GM23338 (cell line): Measurements from ENCODE around the gene APC2. TPM values are rescaled to one million over a fixed set of nuclear protein-coding genes. Genes with fewer than 3 reads are reported as not detected.
A peak's percentile ranks its signal among the peaks of the same experiment; 100 is the strongest.

ENCODE experiments used
- ATAC-seq: fragments of 200-7000 bp; cut with Tn5 transposase; 3 replicates; pipeline ENCODE4 v1.9.1; 2020
- DNase-seq: peaks from one replicate; pipeline ENCODE4 v3.0.0-alpha.2; 2015; ENCODE audit warnings: low spot score
- H2AFZ ChIP-seq: fragments of 200-600 bp; sonication (generic); 2 replicates; pipeline ENCODE4 v1.8.0; 2016; ENCODE audit warnings: antibody characterized with exemption, mild to moderate bottlenecking, moderate library complexity
- H3F3A ChIP-seq: fragments of 200-600 bp; sonication (generic); replicated peaks from 2 replicates; pipeline ENCODE4 v1.8.0; 2017; ENCODE audit warnings: antibody characterized with exemption, mixed run types, low read depth
- H3K27ac ChIP-seq: fragments of 200-600 bp; sonication (generic); 2 replicates; pipeline ENCODE4 v1.6.1; 2016; ENCODE audit warnings: low read depth
- H3K27me3 ChIP-seq: fragments of 200-600 bp; sonication (generic); 2 replicates; pipeline ENCODE4 v1.8.0; 2016; ENCODE audit warnings: mild to moderate bottlenecking, mixed run types, moderate library complexity; ENCODE audit not compliant: insufficient read depth
- H3K36me3 ChIP-seq: fragments of 200-600 bp; sonication (generic); 2 replicates; pipeline ENCODE4 v1.8.0; 2016; ENCODE audit warnings: mild to moderate bottlenecking; ENCODE audit not compliant: insufficient read depth
- H3K4me1 ChIP-seq: fragments of 200-600 bp; sonication (generic); 2 replicates; pipeline ENCODE4 v1.8.0; 2016; ENCODE audit warnings: mild to moderate bottlenecking, moderate library complexity; ENCODE audit not compliant: insufficient read depth
- H3K4me2 ChIP-seq: fragments of 200-600 bp; sonication (generic); 2 replicates; pipeline ENCODE4 v1.7.1; 2017; ENCODE audit warnings: mixed run types
- H3K4me3 ChIP-seq: fragments of 200-600 bp; sonication (generic); 2 replicates; pipeline ENCODE4 v1.6.1; 2016; ENCODE audit warnings: mixed run types
- H3K79me2 ChIP-seq: fragments of 200-600 bp; sonication (generic); replicated peaks from 2 replicates; pipeline ENCODE4 v1.8.0; 2017; ENCODE audit warnings: mild to moderate bottlenecking; ENCODE audit not compliant: insufficient read depth
- H3K9me2 ChIP-seq: fragments of 200-600 bp; sonication (generic); 2 replicates; pipeline ENCODE4 v1.8.0; 2017; ENCODE audit not compliant: insufficient read depth
- H4K20me1 ChIP-seq: fragments of 200-600 bp; sonication (generic); replicated peaks from 2 replicates; pipeline ENCODE4 v1.8.0; 2017; ENCODE audit warnings: mild to moderate bottlenecking; ENCODE audit not compliant: insufficient read depth
- H3K27ac Mint-ChIP-seq: 2 replicates; pipeline ENCODE4 v1.8.0; 2020; ENCODE audit warnings: inconsistent platforms, mild to moderate bottlenecking, moderate library complexity, mixed read lengths
- H3K27me3 Mint-ChIP-seq: 3 replicates; pipeline ENCODE4 v1.8.0; 2022; ENCODE audit warnings: low read depth, mild to moderate bottlenecking, moderate library complexity, mixed read lengths, inconsistent platforms; ENCODE audit not compliant: insufficient read depth, poor library complexity
- H3K36me3 Mint-ChIP-seq: 3 replicates; pipeline ENCODE4 v1.8.0; 2021; ENCODE audit warnings: low read depth, mild to moderate bottlenecking, inconsistent platforms, moderate library complexity, mixed read lengths
- H3K4me1 Mint-ChIP-seq: 3 replicates; pipeline ENCODE4 v1.8.0; 2020; ENCODE audit warnings: mild to moderate bottlenecking, inconsistent platforms, mixed read lengths
- H3K4me3 Mint-ChIP-seq: 3 replicates; pipeline ENCODE4 v1.8.0; 2021; ENCODE audit warnings: moderate library complexity, mild to moderate bottlenecking, inconsistent platforms, mixed read lengths
- H3K9me3 Mint-ChIP-seq: 3 replicates; pipeline ENCODE4 v1.8.0; 2020; ENCODE audit warnings: moderate library complexity, mild to moderate bottlenecking, inconsistent platforms, mixed read lengths
- CREB1 ChIP-seq: fragments of 250-450 bp; sonication (Bioruptor Pico); IDR thresholded peaks from 2 replicates; pipeline ENCODE4 v1.5.0; 2020; ENCODE audit warnings: low read depth, mild to moderate bottlenecking, moderate library complexity
- CTCF ChIP-seq, 2 experiments: fragments of 200-600 bp in 1 of 2; sonication (generic) in 1 of 2; conservative IDR thresholded peaks; 2 replicates each; pipeline versions ENCODE4 v1.5.1 to v1.6.1; 2016 to 2017; ENCODE audit warnings: antibody characterized with exemption in 2 of 2, low read depth in 2 of 2, mild to moderate bottlenecking in 2 of 2, moderate library complexity in 1 of 2
- ETS1 ChIP-seq: IDR thresholded peaks from 2 replicates; pipeline ENCODE4 v1.6.1; 2016; ENCODE audit warnings: antibody characterized with exemption
- EZH2 ChIP-seq: fragments of 200-600 bp; sonication (generic); IDR thresholded peaks from one replicate; pipeline ENCODE4 v1.8.0; 2017; ENCODE audit warnings: antibody characterized with exemption, mild to moderate bottlenecking, low read depth; ENCODE audit not compliant: unreplicated experiment
- EZH2phosphoT487 ChIP-seq: fragments of 200-600 bp; sonication (generic); IDR thresholded peaks from one replicate; pipeline ENCODE4 v1.8.1; 2018; ENCODE audit warnings: antibody characterized with exemption; ENCODE audit not compliant: unreplicated experiment
- JUNB ChIP-seq: IDR thresholded peaks from one replicate; pipeline ENCODE4 v1.6.1; 2016; ENCODE audit warnings: antibody characterized with exemption; ENCODE audit not compliant: unreplicated experiment
- NANOG ChIP-seq: IDR thresholded peaks from 2 replicates; pipeline ENCODE4 v1.6.1; 2016; ENCODE audit warnings: antibody characterized with exemption, borderline replicate concordance
- POLR2AphosphoS5 ChIP-seq: IDR thresholded peaks from 2 replicates; pipeline ENCODE4 v1.6.1; 2016; ENCODE audit warnings: antibody characterized with exemption, low read depth
- REST ChIP-seq: IDR thresholded peaks from one replicate; pipeline ENCODE4 v1.6.1; 2018; ENCODE audit warnings: antibody characterized with exemption; ENCODE audit not compliant: unreplicated experiment
- STAT1 ChIP-seq: IDR thresholded peaks from one replicate; pipeline ENCODE4 v1.6.1; 2016; ENCODE audit warnings: antibody characterized with exemption; ENCODE audit not compliant: unreplicated experiment
- ZNF114 ChIP-seq: fragments of 250-450 bp; sonication (Bioruptor Pico); IDR thresholded peaks from 2 replicates; pipeline ENCODE4 v1.5.0; 2020; ENCODE audit warnings: mild to moderate bottlenecking, moderate library complexity
- ZNF331 ChIP-seq: fragments of 250-450 bp; sonication (Bioruptor Pico); IDR thresholded peaks from 2 replicates; pipeline ENCODE4 v1.5.0; 2020; ENCODE audit warnings: low read depth, mild to moderate bottlenecking, moderate library complexity
- ZNF462 ChIP-seq: fragments of 250-450 bp; sonication (Bioruptor Pico); IDR thresholded peaks from 2 replicates; pipeline ENCODE4 v1.5.0; 2020; ENCODE audit warnings: mild to moderate bottlenecking, moderate library complexity
- polyA plus RNA-seq: library from polyadenylated mRNA; unstranded; fragments of >200 nt; fragmentation: Nextera tagmentation; extraction: Ambion mirVana; gene quantifications from 2 replicates; pipeline ENCODE4 v1.2.1, GENCODE V29; 2016
- total RNA-seq: library from RNA; depleted of rRNA; stranded (reverse); fragments of >200 nt; shearing (Covaris generic); gene quantifications from 2 replicates; pipeline ENCODE4 v1.2.3, GENCODE V29; 2014

The APC2 gene
- total and polyA plus RNA-seq, 2 experiments from 2014 or later, result 1.4 to 18.3 TPM

GRCh38 chr19:1452802-1453524, 3.0 kb downstream of the APC2 start:
- 0 out of 2 replicates have a peak, but pooled peaks cover 3% of the 10 kb centered on the region for H3K79me2 ChIP-seq

More at GRCh38 chr19:1452802-1453524, 3.0 kb downstream of the APC2 start:
- TF ChIP-seq NANOG (no peak), ZNF114 (CRISPR knock-in tag) (no peak), CTCF (conservative IDR thresholded peaks at IDR 0.05; ENCODE audit: low read depth in 2 of 2) (no peak), ETS1 (no peak), EZH2 (no peak), POLR2AphosphoS5 (no peak), EZH2phosphoT487 (no peak), ZNF331 (CRISPR knock-in tag) (no peak), ZNF462 (CRISPR knock-in tag) (no peak), STAT1 (no peak), REST (no peak), JUNB (no peak), CREB1 (CRISPR knock-in tag) (no peak)
- Histone ChIP-seq H3K4me3 (no peak overlapping the region), H3K4me2 (no peak overlapping the region), H4K20me1 (no peaks in the 10 kb centered on the region), H2AFZ (no peak overlapping the region), H3K36me3 (no peaks in the 10 kb centered on the region), H3K27ac (no peak overlapping the region), H3K4me1 (peaks cover 23% of the 10 kb centered on the region; the same call in 1 of the 2 replicates), H3K9me2 (no peaks in the 10 kb centered on the region), H3F3A (peaks cover 22% of the 10 kb centered on the region), H3K27me3 (peaks cover 26% of the 10 kb centered on the region)
- Mint-ChIP-seq H3K4me1 (peaks cover 36% of the 10 kb centered on the region), H3K9me3 (no peaks in the 10 kb centered on the region; the same call in 2 of the 3 replicates), H3K27me3 (peaks cover 48% of the 10 kb centered on the region), H3K4me3 (no peak overlapping the region), H3K27ac (no peak overlapping the region), H3K36me3 (peaks cover 4% of the 10 kb centered on the region)
- ATAC-seq, result no peak
- peak; percentile 1 for DNase-seq
